Esophagus muscularis mucosa (tissue), 3 donors: Measurements from ENCODE around the gene IPO4.

Experiments
- EP300 ChIP-seq: sonication (generic); formaldehyde crosslinking; IDR thresholded peaks from one replicate; pipeline ENCODE4 v1.6.1; 2017; ENCODE audit warnings: antibody characterized with exemption
- TF ChIP-seq, protein P1 (sequence below), 3 experiments: fragments of 200-600 bp in 2 of 3; fragments of 450-650 bp in 1 of 3; sonication (generic) in 2 of 3; IDR thresholded peaks; one replicate each; pipeline ENCODE4 v1.5.1; 2017 to 2019; ENCODE audit warnings: antibody characterized with exemption in 3 of 3, mild to moderate bottlenecking in 2 of 3, moderate library complexity in 1 of 3

- TF ChIP-seq EP300, result no peak
- TF ChIP-seq, protein P1, sequence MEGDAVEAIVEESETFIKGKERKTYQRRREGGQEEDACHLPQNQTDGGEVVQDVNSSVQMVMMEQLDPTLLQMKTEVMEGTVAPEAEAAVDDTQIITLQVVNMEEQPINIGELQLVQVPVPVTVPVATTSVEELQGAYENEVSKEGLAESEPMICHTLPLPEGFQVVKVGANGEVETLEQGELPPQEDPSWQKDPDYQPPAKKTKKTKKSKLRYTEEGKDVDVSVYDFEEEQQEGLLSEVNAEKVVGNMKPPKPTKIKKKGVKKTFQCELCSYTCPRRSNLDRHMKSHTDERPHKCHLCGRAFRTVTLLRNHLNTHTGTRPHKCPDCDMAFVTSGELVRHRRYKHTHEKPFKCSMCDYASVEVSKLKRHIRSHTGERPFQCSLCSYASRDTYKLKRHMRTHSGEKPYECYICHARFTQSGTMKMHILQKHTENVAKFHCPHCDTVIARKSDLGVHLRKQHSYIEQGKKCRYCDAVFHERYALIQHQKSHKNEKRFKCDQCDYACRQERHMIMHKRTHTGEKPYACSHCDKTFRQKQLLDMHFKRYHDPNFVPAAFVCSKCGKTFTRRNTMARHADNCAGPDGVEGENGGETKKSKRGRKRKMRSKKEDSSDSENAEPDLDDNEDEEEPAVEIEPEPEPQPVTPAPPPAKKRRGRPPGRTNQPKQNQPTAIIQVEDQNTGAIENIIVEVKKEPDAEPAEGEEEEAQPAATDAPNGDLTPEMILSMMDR (IDR thresholded peaks at IDR 0.05), result no peak
These were observed 49.5 kb upstream of the IPO4 start for GRCh38 chr14:24238123-24238522.
